Measurements from ENCODE around the gene ZNF862. TPM values are rescaled to one million over a fixed set of nuclear protein-coding genes. Genes with fewer than 3 reads are reported as not detected.
"Not testable (repeated sequence)": the region's sequence is repeated elsewhere in the genome, so short reads cannot be mapped to it uniquely, and the experiment has no call there.

ZNF862 gene
- polyA plus RNA-seq, 12 donors: 7.4 to 24.0 (median 10.6) TPM; not detected in 1

GRCh38 chr7:149824301-149824741, 13.9 kb upstream of the ZNF862 start:
- no peak for DNase-seq

- no peak for DNase-seq
Observed at GRCh38 chr7:149824748-149825566, 13.2 kb upstream of the ZNF862 start.

GRCh38 chr7:149825567-149826343, 12.4 kb upstream of the ZNF862 start:
- no peak for DNase-seq

GRCh38 chr7:149826344-149827088, 11.7 kb upstream of the ZNF862 start:
- no peak for DNase-seq

GRCh38 chr7:149827089-149827981, 10.8 kb upstream of the ZNF862 start:
- DNase-seq: no peak

- DNase-seq: no peak
Observed at GRCh38 chr7:149828357-149829309, 9.5 kb upstream of the ZNF862 start.

- DNase-seq: not testable (repeated sequence)
Observed at GRCh38 chr7:149830527-149830926, 7.6 kb upstream of the ZNF862 start.

GRCh38 chr7:149830997-149831740, 7.0 kb upstream of the ZNF862 start:
- no peak for DNase-seq

- DNase-seq: no peak
Observed at GRCh38 chr7:149831741-149832219, 6.4 kb upstream of the ZNF862 start.

GRCh38 chr7:149832332-149833041, 5.7 kb upstream of the ZNF862 start:
- DNase-seq: no peak

GRCh38 chr7:149833495-149834130, 4.6 kb upstream of the ZNF862 start:
- DNase-seq: no peak

GRCh38 chr7:149834601-149835000, 3.6 kb upstream of the ZNF862 start:
- DNase-seq: no peak

GRCh38 chr7:149836434-149836833, 1.7 kb upstream of the ZNF862 start:
- no peak for DNase-seq

GRCh38 chr7:149837564-149838223, 481 bp upstream of the ZNF862 start:
- DNase-seq: no peak

GRCh38 chr7:149838992-149839408, 825 bp downstream of the ZNF862 start:
- DNase-seq: no peak

GRCh38 chr7:149839933-149840332, 1.8 kb downstream of the ZNF862 start:
- no peak for DNase-seq

GRCh38 chr7:149843566-149843965, 5.4 kb downstream of the ZNF862 start:
- no peak for DNase-seq

Measured in muscle of arm (tissue), 12 donors.